ENCODE data around the gene GRID1.

DNA sequence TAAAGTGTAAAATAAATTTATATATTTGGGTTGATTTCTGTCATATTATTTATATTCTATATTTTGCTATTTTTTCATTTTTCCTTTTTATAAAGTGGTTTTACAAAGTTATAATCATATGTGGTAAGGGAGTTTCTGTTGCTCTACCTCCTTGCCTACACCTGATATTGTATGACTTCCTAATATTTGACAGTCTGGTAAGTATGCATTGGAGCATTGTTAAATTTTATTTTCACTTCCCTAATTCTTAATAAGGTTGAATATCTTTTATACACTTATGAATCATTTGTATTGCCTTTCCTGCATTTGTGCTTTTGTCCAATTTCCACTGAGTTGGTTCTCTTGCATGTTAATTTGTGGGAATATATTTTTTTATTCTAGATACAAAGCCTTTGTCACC lies 492.4 kb downstream of the GRID1 start:
- no peak for TF ChIP-seq POLR2A (IDR thresholded peaks at IDR 0.05; ENCODE audit: low read length)
- no peak for TF ChIP-seq GATA1 (IDR thresholded peaks at IDR 0.05; ENCODE audit: low read depth, low read length)

Measured in erythroblast (primary cell).